HG03558 (cell line): ENCODE results near the gene ADGRV1.

ENCODE experiments used
- ATAC-seq: cut with Tn5 transposase; IDR thresholded peaks from one replicate; pipeline ENCODE4 v1.9.1; 2021; ENCODE audit warnings: moderate number of reproducible peaks; ENCODE audit not compliant: unreplicated experiment; ENCODE audit errors: extremely low read depth

Gene ADGRV1

GRCh38 chr5:91119217-91119616, 560.6 kb downstream of the ADGRV1 start:
- no peak for ATAC-seq

GRCh38 chr5:91119981-91120850, 561.6 kb downstream of the ADGRV1 start:
- ATAC-seq, result no peak

DNA sequence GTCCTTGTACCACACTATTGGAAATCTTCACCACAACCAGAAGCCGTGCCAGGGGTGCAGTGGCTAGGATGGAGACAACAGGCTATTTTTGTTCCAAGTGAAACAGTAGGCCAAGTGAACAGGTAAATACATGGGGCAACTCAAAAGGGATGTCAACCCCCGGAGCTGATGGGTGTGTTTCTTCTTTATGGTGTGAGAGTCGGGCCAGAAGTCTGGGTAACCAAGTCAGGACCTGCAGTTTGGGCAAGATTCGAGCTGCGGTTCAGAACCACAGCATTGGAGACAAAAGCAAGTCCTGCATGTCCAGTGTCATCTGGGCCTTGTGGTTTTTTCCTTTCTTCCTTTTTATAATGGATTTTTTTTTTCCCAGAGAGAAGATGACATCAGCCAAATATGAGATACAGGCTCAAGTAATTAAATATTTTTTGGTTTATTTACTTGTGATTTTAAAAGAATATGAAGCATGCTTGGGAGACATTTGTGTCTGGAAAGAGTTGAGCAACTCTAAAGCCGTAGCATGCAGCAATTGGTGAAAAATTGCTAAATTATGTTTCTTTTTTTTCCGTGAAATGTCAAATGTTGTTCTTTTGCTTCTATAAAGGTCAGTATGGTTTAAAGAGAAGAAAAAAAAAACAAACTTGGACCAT, 562.9 kb downstream of the ADGRV1 start:
- no peak for ATAC-seq

- no peak for ATAC-seq
Observed at GRCh38 chr5:91122651-91123050, 564.1 kb downstream of the ADGRV1 start.

DNA sequence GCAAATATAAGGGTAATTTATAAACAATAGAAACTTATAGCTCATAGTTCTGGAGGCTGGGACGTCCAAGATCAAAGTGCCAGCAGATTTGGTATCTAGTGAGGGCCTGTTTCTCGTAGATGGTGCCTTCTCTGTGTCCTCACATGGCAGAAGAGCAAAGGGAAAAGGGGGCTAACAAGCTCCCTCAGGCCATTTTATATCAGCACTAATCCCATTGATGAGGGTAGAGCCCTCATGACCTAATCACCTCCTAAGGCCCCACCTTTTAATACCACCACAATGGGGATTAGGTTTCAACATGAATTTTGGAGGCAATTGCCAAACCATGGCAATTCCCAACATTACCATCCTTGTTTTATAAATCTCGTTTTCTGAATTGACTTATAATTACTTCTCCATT, 564.7 kb downstream of the ADGRV1 start:
- ATAC-seq, result no peak

- no peak for ATAC-seq
Observed at GRCh38 chr5:91123901-91124300, 565.3 kb downstream of the ADGRV1 start.

- no peak for ATAC-seq
Observed at GRCh38 chr5:91125916-91126315, 567.3 kb downstream of the ADGRV1 start.

GRCh38 chr5:91126448-91126847, 567.9 kb downstream of the ADGRV1 start:
- no peak for ATAC-seq

GRCh38 chr5:91126888-91127287, 568.3 kb downstream of the ADGRV1 start:
- no peak for ATAC-seq

- no peak for ATAC-seq
Observed at GRCh38 chr5:91127456-91128081, 569.0 kb downstream of the ADGRV1 start.

GRCh38 chr5:91128604-91129003, 570.0 kb downstream of the ADGRV1 start:
- ATAC-seq, result no peak

DNA sequence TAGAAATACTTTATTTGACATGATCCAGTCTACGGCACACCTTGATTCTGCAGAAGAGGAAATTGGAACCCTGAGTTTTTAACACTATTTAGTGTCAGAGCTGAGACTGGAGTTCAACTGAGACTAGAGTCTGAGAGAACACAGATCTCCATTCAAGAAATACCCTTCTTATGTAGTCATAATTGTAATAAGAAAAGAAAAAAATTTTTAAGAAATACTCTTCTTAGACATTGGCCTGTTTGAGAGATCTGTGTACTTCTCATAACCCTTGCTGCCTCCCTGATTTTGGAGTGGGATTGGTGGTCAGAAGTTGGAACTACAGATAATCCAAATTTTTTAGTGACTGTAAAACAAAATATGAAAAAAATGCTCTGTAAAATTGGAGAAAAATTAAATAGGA, 571.2 kb downstream of the ADGRV1 start:
- ATAC-seq, result no peak

GRCh38 chr5:91130759-91131158, 572.2 kb downstream of the ADGRV1 start:
- ATAC-seq, result no peak

DNA sequence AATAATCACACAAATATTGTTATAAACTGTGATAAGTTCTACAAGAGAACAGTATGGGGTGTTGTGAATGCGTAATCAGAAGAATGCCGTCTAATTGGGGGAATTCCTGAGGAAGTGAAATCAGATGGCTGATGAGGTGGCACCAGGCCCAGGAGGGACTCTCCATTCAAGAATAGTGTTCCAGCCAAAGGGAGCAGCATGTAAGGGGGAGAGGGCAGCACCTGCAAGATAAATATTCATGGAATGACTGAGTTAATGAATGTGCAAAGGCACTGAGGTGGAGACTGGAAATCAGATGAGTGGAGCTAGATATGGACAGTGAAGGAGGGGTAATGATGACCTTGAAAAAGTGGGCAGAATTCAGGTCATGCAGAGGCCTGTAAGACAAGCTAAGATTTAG, 574.0 kb downstream of the ADGRV1 start:
- no peak for ATAC-seq

GRCh38 chr5:91133183-91133582, 574.6 kb downstream of the ADGRV1 start:
- no peak for ATAC-seq

DNA sequence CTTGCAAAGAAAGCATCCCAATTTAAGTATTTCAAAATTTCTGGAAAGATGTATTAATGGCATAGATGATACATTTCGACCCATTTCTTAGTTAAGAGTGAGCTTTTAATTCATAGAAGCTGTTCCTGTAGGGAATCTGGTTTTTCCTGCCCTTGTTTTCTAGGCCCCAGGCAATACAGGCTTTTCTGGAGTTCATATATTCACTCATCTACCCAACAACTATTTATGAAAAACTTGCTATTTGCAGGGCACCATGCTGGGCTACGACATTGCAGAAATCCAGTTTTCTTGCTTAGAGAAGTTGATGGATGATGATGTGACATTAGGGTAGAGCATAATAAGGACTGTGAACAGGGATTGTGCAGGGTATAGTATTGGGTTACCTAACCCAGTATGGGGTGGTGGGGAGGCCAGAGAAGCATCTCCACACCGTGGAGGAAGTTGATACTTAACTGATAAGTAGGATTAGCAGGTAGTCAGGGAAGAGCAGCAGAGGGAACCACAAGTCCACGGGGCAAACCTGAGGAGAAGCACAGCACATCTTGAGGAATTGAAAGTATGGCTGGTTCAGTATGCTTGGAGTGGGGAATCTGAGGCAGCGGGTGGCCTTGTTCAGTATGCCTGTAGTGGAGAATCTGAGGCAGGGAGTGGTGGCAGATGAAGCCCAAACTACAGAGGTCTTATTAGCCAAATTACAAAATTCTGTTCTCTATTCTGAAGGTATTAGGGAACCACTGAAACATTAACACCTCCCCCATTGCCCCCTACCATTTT, 577.1 kb downstream of the ADGRV1 start:
- ATAC-seq, result no peak

- no peak for ATAC-seq
Observed at GRCh38 chr5:91136271-91136670, 577.7 kb downstream of the ADGRV1 start.

GRCh38 chr5:91137647-91138046, 579.0 kb downstream of the ADGRV1 start:
- ATAC-seq, result no peak

DNA sequence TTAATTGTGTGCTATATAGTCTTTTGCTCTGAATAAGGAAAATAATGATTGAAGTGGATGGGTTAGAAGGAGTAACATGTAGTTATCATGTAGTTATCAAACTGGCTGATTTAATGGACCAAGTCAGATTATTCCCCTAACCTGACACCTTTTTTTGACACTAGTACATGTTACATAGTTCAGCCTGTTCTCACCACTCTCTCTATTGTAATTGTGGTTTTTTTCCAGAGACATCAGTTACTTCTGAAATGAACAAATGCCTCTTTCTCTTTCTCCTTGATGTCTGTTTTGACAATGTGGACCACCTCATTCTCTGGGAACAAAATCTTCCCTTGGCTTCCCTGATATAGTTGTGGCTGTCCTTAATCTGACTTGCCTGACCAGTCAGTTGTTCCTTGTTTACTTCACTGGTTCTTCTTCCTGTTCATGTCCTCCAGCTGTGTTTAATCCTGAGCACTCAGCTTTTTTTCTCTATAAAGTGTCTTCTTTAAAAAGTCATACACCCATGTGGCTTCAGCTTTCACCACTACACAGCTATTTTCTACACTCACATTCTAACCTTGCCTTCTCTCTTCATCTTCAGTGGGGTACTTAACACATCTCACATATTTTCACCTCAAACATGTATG, 581.1 kb downstream of the ADGRV1 start:
- no peak for ATAC-seq

DNA sequence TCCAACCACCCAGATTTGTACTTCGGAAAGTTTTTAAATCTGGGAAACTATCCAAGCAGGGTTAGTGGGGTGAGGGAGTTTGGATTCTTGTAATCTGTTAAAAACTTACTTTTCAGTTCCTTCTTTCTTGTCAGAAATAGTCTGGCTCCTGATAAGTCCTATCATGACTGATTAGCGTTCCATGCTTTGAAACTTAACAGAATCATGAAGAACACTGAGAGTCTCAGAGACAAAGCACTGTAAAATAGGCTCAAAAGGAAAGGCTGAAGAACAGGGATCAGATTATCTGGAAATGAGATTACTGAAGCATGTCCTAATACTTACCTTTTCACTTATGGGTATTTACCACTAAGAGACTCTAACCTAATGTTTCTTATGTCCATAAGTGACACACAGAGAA, 582.1 kb downstream of the ADGRV1 start:
- ATAC-seq, result no peak
